ENCODE measurements around the gene USH1C.

The USH1C gene

GRCh38 chr11:17571431-17572358 lies 27.5 kb upstream of the USH1C start:
- no peak for TF ChIP-seq CTCF (IDR thresholded peaks at IDR 0.05; ENCODE audit: low read depth, low read length, missing control alignments)
- DNase-seq (ENCODE audit: extremely low read depth, low read depth) = no peak
- no peak overlapping the region for H3K4me3 ChIP-seq (replicated peaks; ENCODE audit: low read depth, low read length)

DNA sequence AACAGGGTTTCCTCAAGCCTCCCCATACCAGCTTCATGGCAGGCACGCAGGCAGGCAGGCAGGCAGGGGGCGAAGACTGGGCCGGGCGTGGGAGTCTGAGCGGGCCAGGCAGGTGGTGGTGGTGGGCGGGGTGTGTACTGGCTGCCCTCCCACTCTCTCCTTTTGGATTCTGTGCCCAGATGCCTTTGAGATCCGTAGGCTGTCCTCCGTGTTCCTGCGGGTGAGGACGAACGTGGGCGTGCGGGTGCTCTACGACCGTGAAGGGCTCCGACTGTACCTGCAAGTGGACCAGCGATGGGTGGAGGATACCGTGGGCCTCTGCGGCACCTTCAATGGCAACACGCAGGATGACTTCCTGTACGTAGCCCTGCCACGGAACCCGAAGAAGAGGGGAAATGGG lies 25.8 kb upstream of the USH1C start:
- TF ChIP-seq CTCF (IDR thresholded peaks at IDR 0.05; ENCODE audit: low read depth, low read length, missing control alignments) = no peak
- DNase-seq (ENCODE audit: extremely low read depth, low read depth) = no peak
- H3K4me3 ChIP-seq (replicated peaks; ENCODE audit: low read depth, low read length) = no peak overlapping the region

DNA sequence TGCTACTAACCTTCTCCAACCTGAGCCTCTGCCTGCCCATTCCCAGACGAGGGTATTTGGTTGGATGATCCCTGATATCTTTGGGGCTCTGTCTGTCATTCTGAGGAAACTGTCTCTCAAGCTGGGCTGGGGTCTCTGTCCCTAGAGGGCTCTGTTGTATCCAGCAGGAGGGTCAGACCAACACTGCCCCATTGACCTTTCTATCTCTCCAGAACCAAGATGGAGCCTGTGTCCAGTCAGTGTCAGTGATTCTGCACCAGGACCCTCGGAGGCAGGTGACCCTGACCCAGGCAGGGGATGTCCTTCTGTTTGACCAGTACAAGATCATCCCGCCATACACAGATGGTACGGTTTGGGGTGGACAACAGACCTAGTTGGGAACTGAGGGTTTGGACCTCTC lies 24.7 kb upstream of the USH1C start:
- H3K4me3 ChIP-seq (replicated peaks; ENCODE audit: low read depth, low read length) = no peak overlapping the region

DNA sequence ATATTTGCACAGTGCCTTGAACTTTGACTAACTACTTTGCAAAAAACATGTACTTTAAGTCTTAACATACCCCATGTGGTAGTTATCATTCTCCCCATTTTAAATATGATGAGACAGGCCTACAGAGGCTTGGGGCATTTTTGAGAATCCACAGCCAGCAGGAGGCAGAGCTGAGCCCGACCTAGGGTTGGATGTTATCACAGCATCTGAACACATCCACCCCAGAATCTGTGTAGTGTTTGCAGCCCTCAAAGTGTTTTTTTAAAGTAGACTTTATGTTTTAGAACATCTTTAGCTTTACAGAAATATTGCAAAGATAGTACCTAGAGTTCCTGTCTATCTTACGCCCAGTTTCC lies 20.4 kb upstream of the USH1C start:
- no peak for DNase-seq (ENCODE audit: extremely low read depth, low read depth)
- no peak overlapping the region for H3K4me3 ChIP-seq (replicated peaks; ENCODE audit: low read depth, low read length)
- peak; percentile 40 for TF ChIP-seq CTCF (IDR thresholded peaks at IDR 0.05; ENCODE audit: low read depth, low read length, missing control alignments)

More for the DNA sequence above, 24.7 kb upstream of the USH1C start:
- DNase-seq (ENCODE audit: extremely low read depth, low read depth) = no peak
- TF ChIP-seq CTCF (IDR thresholded peaks at IDR 0.05; ENCODE audit: low read depth, low read length, missing control alignments) = no peak

GRCh38 chr11:17563961-17564686 lies 19.9 kb upstream of the USH1C start:
- TF ChIP-seq CTCF (IDR thresholded peaks at IDR 0.05; ENCODE audit: low read depth, low read length, missing control alignments) = no peak
- H3K4me3 ChIP-seq (replicated peaks; ENCODE audit: low read depth, low read length) = no peak overlapping the region
- no peak for DNase-seq (ENCODE audit: extremely low read depth, low read depth)

GRCh38 chr11:17563231-17563646 lies 19.0 kb upstream of the USH1C start:
- no peak for TF ChIP-seq CTCF (IDR thresholded peaks at IDR 0.05; ENCODE audit: low read depth, low read length, missing control alignments)
- no peak overlapping the region for H3K4me3 ChIP-seq (replicated peaks; ENCODE audit: low read depth, low read length)
- no peak for DNase-seq (ENCODE audit: extremely low read depth, low read depth)
